Measurements from ENCODE around the gene C19orf44. TPM values are rescaled to one million over a fixed set of nuclear protein-coding genes. Genes with fewer than 3 reads are reported as not detected.

Gene C19orf44
- total RNA-seq, 5 donors from 2014 or later (not counting 1 experiment from before 2014, with no cell fraction given), result 2.3 to 4.6 (median 3.3) TPM

Other genes with a start within 250 kb of the C19orf44 start
- 100 to 1,000 TPM; 612 to 721 (median 621) TPM for gene KLF2, start 171.6 kb upstream of the C19orf44 start, total RNA-seq
- gene EPS15L1, start 24.4 kb upstream of the C19orf44 start, total RNA-seq, result 10 to 100 TPM; 42.0 to 60.2 (median 57.7) TPM
- gene CALR3, start 227 bp upstream of the C19orf44 start, total RNA-seq, result not detected
- 10 to 100 TPM; 52.6 to 76.7 (median 70.3) TPM for gene CHERP, start 46.0 kb downstream of the C19orf44 start, total RNA-seq
- 10 to 100 TPM; 32.7 to 67.5 (median 36.9) TPM for gene SLC35E1, start 76.0 kb downstream of the C19orf44 start, total RNA-seq
- 10 to 100 TPM; 14.7 to 42.0 (median 21.1) TPM for gene MED26, start 131.8 kb downstream of the C19orf44 start, total RNA-seq
- 10 to 100 TPM; 56.7 to 77.6 (median 73.1) TPM for gene SMIM7, start 163.8 kb downstream of the C19orf44 start, total RNA-seq
- 1 to 10 TPM in 2 of 5 donors, under 1 TPM in 3; 0.45 to 2.0 (median 0.77) TPM for gene TMEM38A, start 164.7 kb downstream of the C19orf44 start, total RNA-seq
- under 1 TPM in 1 of 5 donors, not detected in 4; 0.03 TPM for gene NWD1, start 223.5 kb downstream of the C19orf44 start, total RNA-seq

Measured in T-cell (primary cell).